EH (cell line): ENCODE results near the gene PATZ1.
"Not testable (repeated sequence)": the region's sequence is repeated elsewhere in the genome, so short reads cannot be mapped to it uniquely, and the experiment has no call there.

Experiments
- DNase-seq: peaks from one replicate; pipeline ENCODE4 v3.0.0-alpha.2; 2015; ENCODE audit warnings: low read depth

Gene PATZ1

GRCh38 chr22:31343235-31344191 is 2.6 kb downstream of the PATZ1 start:
- peak; percentile 49 for DNase-seq

- DNase-seq: no peak
Observed at GRCh38 chr22:31342389-31343140, 3.6 kb downstream of the PATZ1 start.

- DNase-seq: no peak
Observed at GRCh38 chr22:31341386-31342088, 4.6 kb downstream of the PATZ1 start.

- DNase-seq: no peak
Observed at GRCh38 chr22:31340765-31341247, 5.3 kb downstream of the PATZ1 start.

- no peak for DNase-seq
Observed at GRCh38 chr22:31340360-31340759, 5.8 kb downstream of the PATZ1 start.

GRCh38 chr22:31339148-31339832 is 6.9 kb downstream of the PATZ1 start:
- DNase-seq: no peak

- peak; percentile 29 for DNase-seq
Observed at GRCh38 chr22:31337178-31337577, 9.0 kb downstream of the PATZ1 start.

GRCh38 chr22:31334329-31334728 is 11.8 kb downstream of the PATZ1 start:
- DNase-seq: no peak

GRCh38 chr22:31333641-31334040 is 12.5 kb downstream of the PATZ1 start:
- no peak for DNase-seq

GRCh38 chr22:31332886-31333285 is 13.3 kb downstream of the PATZ1 start:
- DNase-seq: peak; percentile 25

- no peak for DNase-seq
Observed at GRCh38 chr22:31332010-31332409, 14.1 kb downstream of the PATZ1 start.

- DNase-seq: no peak
Observed at GRCh38 chr22:31329453-31330215, 16.5 kb downstream of the PATZ1 start.

GRCh38 chr22:31329029-31329428 is 17.1 kb downstream of the PATZ1 start:
- peak; percentile 45 for DNase-seq

- no peak for DNase-seq
Observed at GRCh38 chr22:31328544-31328960, 17.6 kb downstream of the PATZ1 start.

- peak; percentile 28 for DNase-seq
Observed at GRCh38 chr22:31327806-31328543, 18.2 kb downstream of the PATZ1 start.

- DNase-seq: no peak
Observed at GRCh38 chr22:31326877-31327276, 19.3 kb downstream of the PATZ1 start.

GRCh38 chr22:31323578-31324550 is 22.3 kb downstream of the PATZ1 start:
- no peak for DNase-seq

- DNase-seq: no peak
Observed at GRCh38 chr22:31321421-31321820, 24.7 kb downstream of the PATZ1 start.

GRCh38 chr22:31314220-31314619 is 31.9 kb downstream of the PATZ1 start:
- not testable (repeated sequence) for DNase-seq
